ENCODE data around the gene KCNG4. TPM values are rescaled to one million over a fixed set of nuclear protein-coding genes. Genes with fewer than 3 reads are reported as not detected.

KCNG4 gene
- polyA plus RNA-seq, 2 donors: not detected

DNA sequence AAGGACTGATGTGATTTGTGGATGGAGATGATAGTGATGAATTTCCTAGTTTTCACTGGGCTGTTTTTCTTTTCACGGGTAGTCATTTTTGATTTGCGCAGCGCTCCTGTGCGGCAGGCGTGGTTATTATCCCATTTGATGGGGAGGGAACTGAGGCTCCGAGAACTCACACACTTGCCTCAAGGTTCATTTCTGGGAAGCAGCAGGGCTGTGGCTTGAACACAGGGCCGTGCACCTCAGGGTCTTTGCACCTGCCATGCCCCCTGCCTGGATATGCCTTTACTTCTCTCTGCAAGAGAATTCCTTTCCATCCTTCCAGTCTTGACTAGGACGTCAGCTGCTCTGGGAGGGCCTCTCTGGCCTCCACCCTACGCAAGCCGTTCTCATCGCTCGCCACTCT lies 38.5 kb upstream of the KCNG4 start:
- no peaks in the 10 kb centered on the region for H3K4me1 ChIP-seq (ENCODE audit: control insufficient read depth in 2 of 2, insufficient read depth in 2 of 2, low read length in 1 of 2)
- WGBS, 2 donors: 88 to 92% methylated on average over 12 of the region's 12 CpGs
- H3K36me3 ChIP-seq (ENCODE audit: control insufficient read depth in 2 of 2, insufficient read depth in 2 of 2, low read length in 1 of 2): no peaks in the 10 kb centered on the region
- no peaks in the 10 kb centered on the region for H3K9me3 ChIP-seq (ENCODE audit: control insufficient read depth in 2 of 2, insufficient read depth in 1 of 2, low read depth in 1 of 2, low read length in 1 of 2)
- H3K27me3 ChIP-seq (ENCODE audit: control insufficient read depth in 1 of 2, insufficient read depth in 2 of 2, low read length in 2 of 2): no peaks in the 10 kb centered on the region
- no peak overlapping the region for H3K27ac ChIP-seq (ENCODE audit: low read depth in 2 of 2, low read length in 1 of 2)
- no peak overlapping the region for H3K4me3 ChIP-seq (ENCODE audit: low read depth in 1 of 2, low read length in 2 of 2)

- Histone ChIP-seq H3K9me3 (ENCODE audit: control insufficient read depth in 2 of 2, insufficient read depth in 1 of 2, low read depth in 1 of 2, low read length in 1 of 2) (no peaks in the 10 kb centered on the region), H3K27me3 (ENCODE audit: control insufficient read depth in 1 of 2, insufficient read depth in 2 of 2, low read length in 2 of 2) (no peaks in the 10 kb centered on the region), H3K27ac (ENCODE audit: low read depth in 2 of 2, low read length in 1 of 2) (no peak overlapping the region), H3K4me1 (ENCODE audit: control insufficient read depth in 2 of 2, insufficient read depth in 2 of 2, low read length in 1 of 2) (no peaks in the 10 kb centered on the region), H3K36me3 (ENCODE audit: control insufficient read depth in 2 of 2, insufficient read depth in 2 of 2, low read length in 1 of 2) (no peaks in the 10 kb centered on the region), H3K4me3 (ENCODE audit: low read depth in 1 of 2, low read length in 2 of 2) (no peak overlapping the region)
- WGBS, 2 donors: 29 to 36% methylated on average over 10 of the region's 10 CpGs
These were observed 37.5 kb upstream of the KCNG4 start for GRCh38 chr16:84277244-84277823.

GRCh38 chr16:84275585-84276151 lies 35.9 kb upstream of the KCNG4 start:
- H3K27me3 ChIP-seq (ENCODE audit: control insufficient read depth in 1 of 2, insufficient read depth in 2 of 2, low read length in 2 of 2): no peaks in the 10 kb centered on the region
- WGBS, 2 donors: 80 to 86% methylated on average over 6 of the region's 6 CpGs
- no peaks in the 10 kb centered on the region for H3K4me1 ChIP-seq (ENCODE audit: control insufficient read depth in 2 of 2, insufficient read depth in 2 of 2, low read length in 1 of 2)
- H3K36me3 ChIP-seq (ENCODE audit: control insufficient read depth in 2 of 2, insufficient read depth in 2 of 2, low read length in 1 of 2): no peaks in the 10 kb centered on the region
- H3K9me3 ChIP-seq (ENCODE audit: control insufficient read depth in 2 of 2, insufficient read depth in 1 of 2, low read depth in 1 of 2, low read length in 1 of 2): no peaks in the 10 kb centered on the region
- H3K4me3 ChIP-seq (ENCODE audit: low read depth in 1 of 2, low read length in 2 of 2): no peak overlapping the region
- H3K27ac ChIP-seq (ENCODE audit: low read depth in 2 of 2, low read length in 1 of 2): no peak overlapping the region

- H3K4me3 ChIP-seq (ENCODE audit: low read depth in 1 of 2, low read length in 2 of 2): no peak overlapping the region
- H3K9me3 ChIP-seq (ENCODE audit: control insufficient read depth in 2 of 2, insufficient read depth in 1 of 2, low read depth in 1 of 2, low read length in 1 of 2): no peaks in the 10 kb centered on the region
- H3K27ac ChIP-seq (ENCODE audit: low read depth in 2 of 2, low read length in 1 of 2): no peak overlapping the region
- H3K36me3 ChIP-seq (ENCODE audit: control insufficient read depth in 2 of 2, insufficient read depth in 2 of 2, low read length in 1 of 2): no peaks in the 10 kb centered on the region
- 89 to 92% methylated on average over 9 of the region's 9 CpGs for WGBS, 2 donors
- no peaks in the 10 kb centered on the region for H3K27me3 ChIP-seq (ENCODE audit: control insufficient read depth in 1 of 2, insufficient read depth in 2 of 2, low read length in 2 of 2)
- no peaks in the 10 kb centered on the region for H3K4me1 ChIP-seq (ENCODE audit: control insufficient read depth in 2 of 2, insufficient read depth in 2 of 2, low read length in 1 of 2)
These were observed 34.7 kb upstream of the KCNG4 start for GRCh38 chr16:84274515-84274914.

DNA sequence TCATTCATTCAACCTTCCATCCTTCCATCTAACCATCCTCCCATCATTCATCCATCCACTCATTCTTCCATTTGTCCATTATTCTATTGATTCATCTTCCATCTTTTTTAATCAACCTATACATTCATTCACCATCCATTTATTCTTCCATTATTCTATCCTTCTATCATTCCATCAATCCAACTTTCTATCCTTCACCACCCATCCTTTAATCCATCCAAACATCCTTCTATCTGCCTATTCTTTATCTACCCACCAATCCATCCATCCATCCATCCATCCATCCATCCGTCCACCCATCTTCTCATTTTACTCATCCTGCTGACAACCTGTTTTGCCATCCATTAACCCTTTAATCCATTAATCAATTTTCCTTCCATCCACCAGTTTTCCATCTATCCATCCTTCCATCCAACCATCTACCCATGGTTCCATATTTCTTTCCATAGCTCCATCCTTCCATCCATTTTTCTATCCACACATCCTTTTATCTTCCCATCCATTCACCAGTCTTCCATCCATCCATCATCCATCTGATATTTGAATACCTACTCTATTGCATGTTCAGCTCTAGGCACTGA lies 33.0 kb upstream of the KCNG4 start:
- no peak overlapping the region for H3K27ac ChIP-seq (ENCODE audit: low read depth in 2 of 2, low read length in 1 of 2)
- H3K4me1 ChIP-seq (ENCODE audit: control insufficient read depth in 2 of 2, insufficient read depth in 2 of 2, low read length in 1 of 2): no peaks in the 10 kb centered on the region
- H3K36me3 ChIP-seq (ENCODE audit: control insufficient read depth in 2 of 2, insufficient read depth in 2 of 2, low read length in 1 of 2): no peaks in the 10 kb centered on the region
- H3K4me3 ChIP-seq (ENCODE audit: low read depth in 1 of 2, low read length in 2 of 2): no peak overlapping the region
- no peaks in the 10 kb centered on the region for H3K9me3 ChIP-seq (ENCODE audit: control insufficient read depth in 2 of 2, insufficient read depth in 1 of 2, low read depth in 1 of 2, low read length in 1 of 2)
- H3K27me3 ChIP-seq (ENCODE audit: control insufficient read depth in 1 of 2, insufficient read depth in 2 of 2, low read length in 2 of 2): no peaks in the 10 kb centered on the region
- WGBS, 2 donors: 0 to 44% methylated on average over 1 of the region's 1 CpG

DNA sequence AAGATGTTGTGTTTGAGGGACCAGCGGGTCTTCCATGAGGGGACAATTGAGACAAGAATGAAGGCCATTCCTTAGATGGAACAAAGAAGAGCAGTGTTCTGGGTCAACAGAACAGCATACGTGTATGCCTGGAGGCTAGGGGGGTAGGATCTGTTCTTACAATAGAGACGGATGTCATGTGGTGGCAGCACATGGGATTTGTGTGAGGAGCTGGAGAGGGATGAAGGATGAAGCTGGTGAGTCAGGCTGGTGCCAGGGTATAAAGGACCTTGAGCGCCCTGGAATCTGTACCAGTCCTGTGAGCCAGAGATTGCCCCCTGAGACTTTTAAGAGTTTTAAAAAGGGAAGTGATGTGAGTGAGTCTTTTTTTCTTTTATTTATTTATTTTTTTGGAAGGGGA lies 32.1 kb upstream of the KCNG4 start:
- no peaks in the 10 kb centered on the region for H3K4me1 ChIP-seq (ENCODE audit: control insufficient read depth in 2 of 2, insufficient read depth in 2 of 2, low read length in 1 of 2)
- no peaks in the 10 kb centered on the region for H3K36me3 ChIP-seq (ENCODE audit: control insufficient read depth in 2 of 2, insufficient read depth in 2 of 2, low read length in 1 of 2)
- H3K9me3 ChIP-seq (ENCODE audit: control insufficient read depth in 2 of 2, insufficient read depth in 1 of 2, low read depth in 1 of 2, low read length in 1 of 2): no peaks in the 10 kb centered on the region
- H3K27ac ChIP-seq (ENCODE audit: low read depth in 2 of 2, low read length in 1 of 2): no peak overlapping the region
- WGBS, 2 donors: 62 to 67% methylated on average over 4 of the region's 4 CpGs
- H3K4me3 ChIP-seq (ENCODE audit: low read depth in 1 of 2, low read length in 2 of 2): no peak overlapping the region
- no peaks in the 10 kb centered on the region for H3K27me3 ChIP-seq (ENCODE audit: control insufficient read depth in 1 of 2, insufficient read depth in 2 of 2, low read length in 2 of 2)

DNA sequence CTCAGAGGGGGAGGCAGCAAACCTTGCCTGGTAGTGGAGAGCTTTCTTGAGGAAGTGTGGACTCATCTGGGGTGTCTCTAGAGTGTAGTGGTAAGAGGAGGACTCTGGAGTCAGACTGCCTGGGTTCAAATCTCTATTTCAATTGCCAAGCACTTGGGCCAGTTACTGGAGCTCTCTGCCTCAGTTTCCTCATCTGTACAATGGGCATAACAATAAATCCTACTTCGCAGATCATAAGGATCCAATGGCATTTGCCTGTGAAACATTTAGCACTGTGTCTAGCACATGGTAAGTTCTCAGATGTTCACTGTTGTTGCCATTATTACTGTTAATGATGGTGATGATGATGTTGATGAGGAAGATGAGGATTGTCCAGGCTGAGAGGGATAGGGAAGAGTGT lies 31.2 kb upstream of the KCNG4 start:
- WGBS, 2 donors: 79 to 81% methylated on average over 1 of the region's 1 CpG
- no peaks in the 10 kb centered on the region for H3K36me3 ChIP-seq (ENCODE audit: control insufficient read depth in 2 of 2, insufficient read depth in 2 of 2, low read length in 1 of 2)
- no peak overlapping the region for H3K4me3 ChIP-seq (ENCODE audit: low read depth in 1 of 2, low read length in 2 of 2)
- no peaks in the 10 kb centered on the region for H3K9me3 ChIP-seq (ENCODE audit: control insufficient read depth in 2 of 2, insufficient read depth in 1 of 2, low read depth in 1 of 2, low read length in 1 of 2)
- H3K27ac ChIP-seq (ENCODE audit: low read depth in 2 of 2, low read length in 1 of 2): no peak overlapping the region
- H3K27me3 ChIP-seq (ENCODE audit: control insufficient read depth in 1 of 2, insufficient read depth in 2 of 2, low read length in 2 of 2): no peaks in the 10 kb centered on the region
- no peaks in the 10 kb centered on the region for H3K4me1 ChIP-seq (ENCODE audit: control insufficient read depth in 2 of 2, insufficient read depth in 2 of 2, low read length in 1 of 2)

GRCh38 chr16:84270531-84270930 lies 30.7 kb upstream of the KCNG4 start:
- Histone ChIP-seq H3K27me3 (ENCODE audit: control insufficient read depth in 1 of 2, insufficient read depth in 2 of 2, low read length in 2 of 2) (no peaks in the 10 kb centered on the region), H3K9me3 (ENCODE audit: control insufficient read depth in 2 of 2, insufficient read depth in 1 of 2, low read depth in 1 of 2, low read length in 1 of 2) (no peaks in the 10 kb centered on the region), H3K36me3 (ENCODE audit: control insufficient read depth in 2 of 2, insufficient read depth in 2 of 2, low read length in 1 of 2) (no peaks in the 10 kb centered on the region), H3K4me1 (ENCODE audit: control insufficient read depth in 2 of 2, insufficient read depth in 2 of 2, low read length in 1 of 2) (no peaks in the 10 kb centered on the region), H3K4me3 (ENCODE audit: low read depth in 1 of 2, low read length in 2 of 2) (no peak overlapping the region), H3K27ac (ENCODE audit: low read depth in 2 of 2, low read length in 1 of 2) (no peak overlapping the region)
- WGBS, 2 donors: 76 to 78% methylated on average over 10 of the region's 10 CpGs

- Histone ChIP-seq H3K36me3 (ENCODE audit: control insufficient read depth in 2 of 2, insufficient read depth in 2 of 2, low read length in 1 of 2) (no peaks in the 10 kb centered on the region), H3K4me3 (ENCODE audit: low read depth in 1 of 2, low read length in 2 of 2) (no peak overlapping the region), H3K27ac (ENCODE audit: low read depth in 2 of 2, low read length in 1 of 2) (no peak overlapping the region), H3K9me3 (ENCODE audit: control insufficient read depth in 2 of 2, insufficient read depth in 1 of 2, low read depth in 1 of 2, low read length in 1 of 2) (no peaks in the 10 kb centered on the region), H3K27me3 (ENCODE audit: control insufficient read depth in 1 of 2, insufficient read depth in 2 of 2, low read length in 2 of 2) (no peaks in the 10 kb centered on the region), H3K4me1 (ENCODE audit: control insufficient read depth in 2 of 2, insufficient read depth in 2 of 2, low read length in 1 of 2) (no peaks in the 10 kb centered on the region)
- WGBS, 2 donors: 88% methylated on average over 9 of the region's 9 CpGs
These were observed 30.3 kb upstream of the KCNG4 start for GRCh38 chr16:84270071-84270470.

Data from esophagus (tissue), 2 donors.